GM03348 (cell line): Measurements from ENCODE around the gene GARIN5B.

Source experiments
- DNase-seq: peaks from one replicate; pipeline ENCODE4 v3.0.0; 2012; ENCODE audit warnings: low spot score

Gene GARIN5B

DNA sequence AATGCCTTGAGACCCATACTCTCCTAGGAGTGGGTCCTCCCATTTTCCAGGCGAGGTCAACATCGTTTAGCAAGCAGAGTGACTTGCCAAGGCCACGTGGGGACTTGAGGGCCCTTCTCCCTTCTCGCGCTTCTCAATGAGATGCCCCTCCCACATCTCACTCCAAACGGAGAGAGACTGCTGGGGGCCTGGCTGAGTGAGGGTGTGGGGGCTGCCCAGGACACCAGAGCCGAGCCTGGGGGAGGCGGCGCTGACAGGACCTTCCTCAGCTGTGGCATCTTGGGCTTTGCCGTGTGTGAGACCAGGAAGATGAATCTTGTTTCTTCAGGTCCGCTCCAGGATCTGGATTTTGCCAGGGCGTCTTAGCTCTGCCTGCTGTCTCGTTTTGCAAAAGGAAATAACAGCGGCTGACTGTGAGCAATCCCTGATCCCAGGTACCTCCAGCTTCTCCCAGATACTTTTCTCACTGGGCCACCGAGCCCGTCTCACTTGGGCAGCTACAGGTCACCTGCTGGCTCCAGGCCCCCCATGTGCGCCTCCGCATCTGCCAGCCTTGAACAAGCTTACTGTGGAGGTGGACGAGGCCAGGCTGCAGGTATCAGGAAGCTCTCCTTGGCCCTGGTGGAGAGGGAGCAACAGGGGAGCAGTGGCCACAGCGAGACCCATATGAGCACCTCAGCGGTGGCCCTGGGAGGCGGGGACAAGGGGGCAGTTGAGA is 14.6 kb downstream of the GARIN5B start:
- DNase-seq, result no peak

DNA sequence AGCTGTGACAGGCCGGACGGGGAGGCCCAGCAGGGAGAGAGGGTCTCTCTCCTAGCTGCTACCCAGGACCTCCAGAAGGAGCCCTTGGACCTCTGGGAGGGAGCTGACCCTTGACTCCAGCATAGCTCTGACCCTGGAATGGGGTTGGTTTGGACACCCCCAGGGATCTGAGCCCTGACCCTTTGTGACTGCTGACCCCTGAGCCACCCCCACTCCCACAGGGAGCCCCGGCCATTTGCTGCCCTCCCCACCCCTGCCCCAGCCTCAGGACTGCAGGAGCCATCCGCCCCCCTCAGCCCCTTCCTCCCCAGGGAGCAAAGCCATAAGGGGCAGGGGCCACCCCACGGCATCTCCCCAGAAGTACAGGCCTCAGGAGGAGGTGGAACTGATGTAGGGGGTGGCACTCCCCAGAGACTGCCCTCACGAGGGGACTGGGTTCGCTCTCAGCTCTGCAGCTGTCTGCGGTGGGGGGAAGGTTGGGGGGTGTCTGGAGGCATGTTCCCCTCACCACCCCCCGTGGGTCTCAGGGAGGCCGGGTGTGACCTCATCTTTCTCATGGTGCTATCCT is 15.5 kb downstream of the GARIN5B start:
- DNase-seq, result no peak

DNA sequence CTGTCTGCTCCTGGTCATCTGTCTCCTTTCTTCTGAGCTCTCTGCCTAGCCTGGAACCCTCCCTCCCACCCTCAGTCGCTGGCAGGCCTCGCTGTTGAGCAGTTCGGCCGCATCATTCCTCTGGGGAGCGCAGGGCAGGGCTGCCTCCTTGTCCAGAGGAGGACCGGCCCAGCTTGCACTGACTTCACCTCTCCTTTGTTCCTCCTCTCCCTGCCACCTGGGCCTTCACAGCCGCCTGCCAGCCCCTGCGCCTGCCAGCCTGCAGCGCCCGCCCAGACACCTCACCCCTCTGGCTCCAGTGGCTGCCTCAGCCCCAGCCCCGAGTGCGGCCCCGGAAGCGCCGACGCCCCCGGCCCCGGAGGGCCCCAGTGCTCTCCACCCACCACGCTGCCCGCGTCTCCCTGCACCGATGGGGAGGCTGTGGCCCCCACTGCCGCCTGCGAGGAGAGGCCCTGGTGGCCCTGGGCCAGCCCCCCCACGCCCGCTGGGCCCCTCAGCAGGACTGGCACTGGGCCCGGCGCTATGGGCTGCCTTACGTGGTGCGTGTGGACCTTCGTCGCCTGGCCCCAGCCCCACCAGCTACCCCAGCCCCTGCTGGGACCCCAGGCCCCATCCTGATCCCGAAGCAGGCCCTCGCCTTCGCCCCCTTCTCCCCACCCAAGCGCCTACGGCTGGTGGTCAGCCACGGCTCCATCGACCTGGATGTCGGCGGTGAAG is 16.2 kb downstream of the GARIN5B start:
- DNase-seq, result no peak

DNA sequence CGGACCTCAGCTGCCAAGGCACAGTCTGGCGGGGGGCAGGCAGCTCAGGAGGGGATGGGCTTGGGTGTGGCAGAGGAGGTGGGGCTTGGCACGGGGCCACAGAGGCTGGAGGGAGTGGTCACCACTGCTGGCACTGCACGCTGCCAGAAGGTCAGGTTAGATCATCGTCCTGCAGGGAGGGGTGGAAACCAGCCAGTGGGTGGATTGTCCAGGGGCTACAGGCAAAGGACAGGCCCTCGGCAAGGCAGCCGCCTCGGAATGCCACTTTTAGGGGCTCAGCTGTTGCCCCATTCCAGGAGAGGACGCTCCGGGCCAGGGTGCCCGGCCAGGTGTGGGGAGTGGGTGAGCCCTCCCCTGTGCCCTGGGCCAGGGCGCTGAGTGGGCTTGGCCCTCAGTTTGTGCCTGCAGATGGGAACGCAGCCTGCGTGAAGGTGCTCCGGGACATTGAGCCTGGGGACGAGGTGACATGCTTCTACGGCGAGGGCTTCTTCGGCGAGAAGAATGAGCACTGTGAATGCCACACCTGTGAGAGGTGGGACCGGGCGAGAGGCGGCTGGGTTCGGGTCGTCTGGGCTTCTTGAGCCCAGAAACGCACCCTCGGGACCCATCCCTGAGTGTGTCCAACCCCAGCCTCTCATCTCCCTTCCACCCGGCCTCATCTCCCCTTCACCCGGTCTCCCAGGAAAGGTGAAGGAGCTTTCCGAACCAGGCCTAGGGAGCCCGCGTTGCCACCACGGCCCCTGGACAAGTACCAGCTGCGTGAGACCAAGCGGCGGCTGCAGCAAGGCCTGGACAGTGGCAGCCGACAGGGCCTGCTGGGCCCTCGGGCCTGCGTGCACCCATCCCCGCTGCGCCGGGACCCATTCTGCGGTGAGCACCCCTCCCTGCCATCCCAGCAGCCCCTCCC is 17.0 kb downstream of the GARIN5B start:
- DNase-seq, result no peak

DNA sequence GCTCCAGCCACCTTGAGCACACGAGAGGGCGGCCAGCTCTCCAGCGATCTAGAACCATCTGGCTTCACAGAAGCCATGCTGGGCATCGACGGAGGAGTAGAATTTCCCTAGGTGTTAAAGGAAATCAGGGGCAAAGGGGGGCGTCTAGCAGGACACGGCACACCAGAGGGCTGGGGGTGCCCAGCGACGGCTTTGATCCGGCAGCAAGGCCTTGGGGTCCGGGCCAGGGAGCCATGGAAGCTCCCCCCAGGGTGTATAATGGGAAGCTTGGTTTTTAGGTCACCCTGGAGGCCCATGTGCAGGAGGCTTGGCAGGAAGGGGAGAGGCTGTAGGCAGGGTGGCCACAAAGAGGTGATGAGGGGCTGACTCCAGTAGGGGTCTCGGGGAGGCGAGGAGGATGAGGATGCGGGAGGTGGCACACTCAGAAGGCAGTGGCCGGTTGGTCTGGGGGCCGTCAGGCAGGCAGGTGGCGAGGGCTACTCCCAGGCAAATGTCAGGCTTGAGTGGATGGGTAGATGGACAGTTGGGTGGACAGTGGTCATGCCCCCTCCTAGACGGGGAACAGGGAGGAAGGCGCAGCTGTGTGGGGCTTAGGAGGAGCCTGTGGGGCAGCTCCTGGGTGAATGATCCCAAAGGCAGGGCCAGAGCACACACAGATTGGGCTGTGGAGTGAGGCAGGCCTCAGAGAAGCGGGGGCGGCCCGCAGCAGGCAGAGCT is 17.8 kb downstream of the GARIN5B start:
- no peak for DNase-seq

DNA sequence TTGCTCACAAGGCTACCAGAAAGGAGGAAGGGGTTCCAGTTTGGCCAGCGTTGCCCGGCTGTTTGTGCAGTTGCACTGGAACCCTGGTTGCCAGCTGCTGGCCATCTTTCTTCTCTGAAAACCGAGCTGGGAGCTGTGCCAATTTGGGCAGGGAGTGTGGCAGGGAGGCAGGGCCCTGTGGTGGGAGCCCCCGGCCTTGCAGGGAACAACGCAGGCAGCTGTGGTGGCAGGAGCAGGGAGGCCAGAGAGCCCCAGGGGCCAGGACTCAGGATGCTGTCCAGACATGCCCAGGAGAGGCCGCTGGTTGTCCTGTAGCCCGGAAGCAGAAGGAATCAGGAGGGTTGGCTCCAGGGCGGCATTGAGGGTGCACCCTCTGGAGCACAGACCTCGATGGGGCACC is 18.6 kb downstream of the GARIN5B start:
- no peak for DNase-seq

DNA sequence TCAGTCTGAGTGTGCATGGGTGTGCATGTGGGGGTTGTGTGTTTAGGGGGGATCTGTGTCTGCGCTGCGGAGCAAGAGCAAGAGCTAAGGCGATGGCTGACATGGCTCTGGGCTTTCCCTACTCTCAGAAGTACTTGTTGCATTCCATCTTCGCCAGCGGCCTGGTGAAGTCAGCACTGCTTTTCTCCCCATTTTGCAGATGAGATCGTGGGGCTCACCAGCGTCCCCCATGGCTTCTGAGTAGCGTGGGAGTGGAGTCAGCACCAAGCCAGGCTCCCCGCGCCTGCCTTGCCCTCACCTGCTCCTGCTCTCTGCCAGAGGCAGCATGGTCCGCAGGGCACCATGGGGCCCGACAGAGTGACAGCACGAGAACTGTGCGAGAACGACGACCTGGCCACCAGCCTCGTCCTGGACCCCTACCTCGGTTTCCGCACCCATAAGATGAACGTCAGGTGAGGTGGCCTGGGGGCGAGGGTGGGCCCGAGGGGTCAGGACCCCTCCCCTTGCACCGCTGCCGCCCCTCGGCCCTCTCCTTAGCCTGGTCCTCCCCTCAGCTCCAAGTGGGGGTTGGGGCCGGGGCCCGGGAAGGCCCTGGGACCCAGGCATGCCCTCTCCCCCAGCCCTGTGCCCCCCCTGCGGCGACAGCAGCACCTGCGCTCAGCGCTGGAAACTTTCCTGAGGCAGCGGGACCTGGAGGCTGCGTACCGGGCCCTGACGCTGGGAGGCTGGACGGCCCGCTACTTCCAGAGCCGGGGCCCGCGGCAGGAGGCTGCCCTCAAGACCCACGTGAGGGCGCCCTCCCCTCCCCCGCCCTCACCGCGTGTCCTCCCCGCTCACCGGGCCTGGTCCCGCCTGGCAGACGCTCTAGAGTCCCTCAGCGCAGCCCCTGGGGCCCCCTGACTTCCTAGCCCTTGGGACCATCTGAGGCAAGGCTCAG is 21.2 kb downstream of the GARIN5B start:
- no peak for DNase-seq

DNA sequence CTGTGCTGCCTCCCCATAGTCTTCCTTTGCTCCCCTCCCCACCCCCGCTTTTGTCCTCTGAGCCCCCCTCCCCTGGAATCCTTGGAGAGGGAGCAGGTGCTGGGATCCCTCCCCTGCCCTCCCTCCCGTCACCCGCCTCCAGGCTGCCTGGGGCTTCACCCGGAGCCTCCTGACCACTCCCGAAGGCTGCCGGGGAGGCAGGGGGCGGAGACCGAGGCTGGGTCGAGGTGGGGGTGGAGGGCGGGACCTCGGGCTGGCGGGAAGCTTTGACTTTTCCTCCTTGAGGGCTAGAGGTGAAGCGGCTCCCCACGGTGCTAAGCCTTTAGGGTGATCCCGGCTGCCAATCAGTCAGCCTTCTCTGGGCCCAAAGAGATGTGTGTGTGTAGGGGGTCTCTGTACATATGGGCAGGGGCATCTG is 21.9 kb downstream of the GARIN5B start:
- peak; percentile 93 for DNase-seq

DNA sequence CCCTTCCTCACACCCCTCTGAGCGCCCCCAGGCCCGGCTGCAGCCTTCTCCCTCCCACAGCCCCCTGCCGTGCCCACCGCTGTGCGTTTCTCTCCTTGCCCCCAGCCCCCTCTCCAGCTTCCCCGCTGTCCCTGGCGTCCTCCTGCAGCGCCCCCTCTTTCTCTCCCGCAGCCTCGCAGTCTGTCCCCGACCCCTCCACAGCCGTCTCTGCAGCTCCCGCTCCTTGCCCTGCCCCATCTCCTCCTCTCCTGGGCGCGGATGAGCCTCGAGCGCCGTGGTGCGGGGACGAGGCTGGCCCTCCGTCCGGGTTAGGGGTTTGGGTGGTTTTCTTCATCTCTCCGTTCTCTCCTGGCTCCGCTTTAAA is 22.3 kb downstream of the GARIN5B start:
- DNase-seq, result no peak

DNA sequence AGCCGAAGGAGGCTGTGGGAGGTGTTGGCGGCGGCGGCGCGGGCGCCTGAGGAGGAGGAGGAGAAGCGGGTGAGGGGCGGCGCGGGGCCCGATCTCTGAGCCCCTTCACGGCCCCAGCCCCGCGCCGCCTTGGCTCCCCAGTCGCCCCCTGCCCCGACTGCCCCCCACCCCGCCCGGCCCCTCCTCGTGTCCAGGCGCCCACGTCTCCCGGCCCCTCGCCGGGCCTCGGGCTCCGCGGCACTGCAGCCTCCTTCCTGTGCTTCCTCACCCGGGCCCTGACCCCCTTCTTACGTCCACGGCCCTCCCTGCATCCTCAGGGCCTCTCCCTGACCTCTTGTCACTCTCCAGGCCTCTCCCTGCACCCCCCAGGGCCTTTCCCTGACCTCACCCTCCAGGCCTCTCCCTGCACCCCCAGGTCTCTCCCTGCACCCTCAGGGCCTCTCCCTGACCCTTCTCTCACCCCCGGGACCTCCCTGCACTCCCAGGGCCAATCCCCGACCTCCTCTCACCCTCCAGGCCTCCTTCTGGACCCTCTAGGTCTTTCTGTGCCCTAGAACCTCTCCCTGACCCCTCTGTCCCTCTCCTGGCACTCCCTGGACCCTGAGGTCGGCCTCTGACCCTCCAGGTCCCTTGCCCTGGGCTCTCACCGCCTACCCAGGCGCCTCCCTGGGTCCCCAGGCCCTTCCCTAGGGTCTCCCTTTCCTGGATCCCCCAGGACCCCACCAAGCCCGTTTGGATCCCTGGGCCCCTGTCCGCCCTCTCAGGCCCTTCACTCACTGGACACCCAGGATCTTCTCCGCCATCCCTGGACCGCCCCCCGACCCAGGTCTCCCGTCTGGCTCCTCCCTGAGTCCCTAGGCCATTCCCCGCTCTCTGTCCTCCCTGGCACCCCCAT is 22.9 kb downstream of the GARIN5B start:
- DNase-seq, result no peak

DNA sequence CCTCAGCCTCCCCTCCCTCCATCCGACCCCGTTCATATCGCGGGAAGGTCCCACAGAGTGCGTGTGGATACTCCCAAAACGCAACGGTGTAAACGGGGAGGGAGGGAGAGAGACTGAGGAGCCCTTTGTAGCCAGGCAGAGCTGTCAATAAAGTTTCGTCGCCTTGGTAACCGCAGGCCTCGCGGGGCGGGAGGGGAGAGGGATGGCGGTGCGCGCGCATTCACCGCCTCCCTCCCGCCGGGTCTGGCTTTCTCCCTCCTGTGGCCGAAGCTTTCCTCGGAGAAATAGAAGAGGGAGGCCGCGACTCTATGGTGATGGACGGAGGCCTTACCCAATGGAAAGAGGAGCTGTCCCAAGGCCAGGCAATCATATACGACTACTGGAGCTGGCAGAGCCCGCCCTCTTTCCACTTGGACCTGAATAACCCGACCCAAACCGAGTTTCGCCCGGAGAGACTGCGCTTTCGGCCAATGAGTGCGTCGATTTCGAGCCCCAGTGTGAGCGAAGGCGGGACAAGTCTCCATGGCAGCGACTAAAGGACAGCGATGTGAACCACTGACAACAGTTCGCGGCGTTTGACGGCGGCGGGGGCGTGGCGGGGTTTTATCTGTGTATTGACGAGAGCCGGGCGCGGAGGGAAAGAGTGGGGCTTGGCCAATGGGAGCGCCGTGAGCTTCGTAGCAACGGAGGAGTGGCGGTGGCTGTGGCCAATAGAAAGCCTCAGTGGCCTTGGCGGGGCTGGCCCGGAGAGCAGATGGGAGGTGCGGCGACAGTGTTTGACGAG is 23.8 kb downstream of the GARIN5B start, which contains the start of gene KMT5C:
Gene KMT5C (plus strand): TSS at position 772 of the 784 bp plus-strand sequence. CDS start 2,061 bp downstream, outside the sequence.
- peak; percentile 100 for DNase-seq

DNA sequence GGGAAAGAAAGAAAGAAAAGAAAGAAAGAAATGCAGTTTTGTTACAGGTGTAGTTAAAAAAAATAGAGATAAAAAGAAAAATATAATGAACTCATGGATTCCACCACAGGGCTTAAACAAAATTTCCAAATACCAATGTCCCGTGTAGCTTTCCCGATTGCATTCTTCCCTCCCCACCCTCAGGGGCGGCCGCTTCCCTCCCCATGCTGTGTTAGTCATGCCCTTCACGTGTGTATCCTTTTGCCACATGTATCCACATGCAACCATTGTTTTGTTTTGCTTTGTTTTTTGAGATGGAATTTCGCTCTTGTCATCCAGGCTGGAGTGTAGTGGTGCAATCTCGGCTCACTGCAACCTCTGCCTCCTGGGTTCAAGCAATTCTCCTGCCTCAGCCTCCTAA is 27.0 kb downstream of the GARIN5B start:
- DNase-seq, result peak; percentile 63

DNA sequence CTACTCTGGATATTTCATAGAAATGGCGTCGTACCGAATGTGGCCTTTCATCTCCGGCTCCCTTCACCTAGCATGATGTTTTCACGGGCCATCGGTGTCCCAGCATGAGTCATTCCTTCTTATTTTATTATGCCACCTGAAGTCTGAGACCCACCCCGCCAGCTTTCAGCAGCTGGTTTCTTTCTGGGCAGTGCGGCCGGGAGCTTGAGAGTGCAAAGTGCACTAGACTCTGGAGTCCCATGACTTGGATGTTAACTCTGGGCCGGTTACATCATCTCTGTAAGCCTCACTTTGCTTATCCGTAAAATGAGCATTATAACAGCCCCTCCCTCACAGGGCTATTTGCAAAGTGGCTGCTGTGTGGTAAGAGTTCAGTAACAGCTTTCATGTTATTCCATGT is 29.2 kb downstream of the GARIN5B start:
- DNase-seq, result no peak

DNA sequence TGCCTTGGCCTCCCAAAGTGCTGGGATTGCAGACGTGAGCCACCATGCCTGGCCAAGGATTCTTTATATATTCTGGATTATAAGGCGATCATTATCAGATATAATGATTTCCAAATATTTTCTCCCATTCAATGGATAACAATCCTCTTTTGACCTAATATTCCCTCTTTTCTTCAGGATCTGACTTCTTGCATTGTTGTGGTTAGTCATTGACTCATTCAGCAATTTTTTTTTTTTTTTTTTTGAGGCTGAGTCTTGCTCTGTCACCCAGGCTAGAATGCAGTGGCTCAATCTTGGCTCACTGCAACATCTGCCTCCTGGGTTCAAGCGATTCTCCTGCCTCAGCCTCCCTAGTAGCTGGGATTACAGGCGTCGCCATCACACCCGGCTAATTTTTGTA is 33.3 kb downstream of the GARIN5B start:
- peak; percentile 63 for DNase-seq

DNA sequence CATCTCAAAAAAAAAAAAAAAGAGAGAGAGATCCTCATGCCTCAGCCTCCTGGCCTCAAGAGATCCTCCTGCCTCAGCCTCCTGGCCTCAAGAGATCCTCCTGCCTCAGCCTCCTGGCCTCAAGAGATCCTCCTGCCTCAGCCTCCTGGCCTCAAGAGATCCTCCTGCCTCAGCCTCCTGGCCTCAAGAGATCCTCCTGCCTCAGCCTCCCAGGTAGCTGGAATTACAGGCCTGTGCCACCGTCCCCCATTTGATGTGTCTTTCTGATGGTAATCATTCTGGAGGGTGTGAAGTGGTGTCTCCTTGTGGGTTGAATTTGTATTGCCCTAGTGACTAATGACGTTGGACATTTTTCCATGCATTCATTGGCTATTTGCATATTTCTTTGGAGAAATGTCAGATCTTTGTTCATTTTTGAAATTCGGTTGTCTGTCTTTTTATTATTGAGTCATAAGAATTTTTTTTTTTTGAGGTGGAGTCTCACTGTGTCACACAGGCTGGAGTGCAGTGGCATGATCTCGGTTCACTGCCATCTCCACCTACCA is 34.2 kb downstream of the GARIN5B start:
- peak; percentile 33 for DNase-seq

DNA sequence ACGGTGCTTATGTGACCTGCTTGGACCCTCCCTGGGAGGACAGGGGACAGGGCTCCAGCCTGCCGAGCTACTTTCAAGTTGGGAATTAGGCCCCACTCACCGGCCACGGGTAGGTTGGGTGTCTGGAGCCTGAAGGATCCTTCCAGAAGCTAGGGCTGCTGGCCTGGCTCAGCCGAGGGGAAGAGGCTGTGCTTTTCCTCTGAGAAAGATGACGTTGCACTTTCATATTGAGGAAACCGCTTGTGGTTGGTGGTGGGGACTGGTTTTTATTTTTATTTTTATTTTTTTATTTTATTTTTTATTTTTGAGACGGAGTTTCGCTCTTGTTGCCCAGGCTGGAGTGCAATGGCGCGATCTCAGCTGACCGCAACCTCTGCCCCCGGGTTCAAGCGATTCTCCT is 37.9 kb downstream of the GARIN5B start, which contains the start of gene TMEM150B:
Gene TMEM150B (minus strand): TSS at position 170 of the 400 bp plus-strand sequence. CDS start 4,305 bp downstream, outside the sequence.
- no peak for DNase-seq

DNA sequence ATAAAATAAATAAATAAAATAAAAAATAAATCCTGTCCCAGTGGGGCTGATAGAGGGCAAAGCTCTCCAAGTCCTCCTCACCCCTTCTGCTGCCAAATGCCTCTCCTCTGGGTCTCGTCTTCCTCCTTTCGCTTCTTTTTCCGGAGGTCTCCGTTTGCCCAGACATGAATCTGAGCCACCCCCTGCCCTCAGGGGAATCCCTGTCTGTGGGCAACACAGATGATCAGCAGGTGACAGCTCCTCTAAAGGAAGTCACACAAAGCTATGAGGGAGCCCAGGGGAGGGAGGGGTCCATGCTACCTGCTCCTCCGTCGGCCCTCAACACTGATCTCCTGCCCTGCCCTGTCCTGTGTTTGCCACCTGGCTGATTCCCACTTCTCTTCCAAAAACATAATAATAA is 38.4 kb downstream of the GARIN5B start:
- DNase-seq, result no peak
